Measurements from ENCODE around the gene AMH.

DNA sequence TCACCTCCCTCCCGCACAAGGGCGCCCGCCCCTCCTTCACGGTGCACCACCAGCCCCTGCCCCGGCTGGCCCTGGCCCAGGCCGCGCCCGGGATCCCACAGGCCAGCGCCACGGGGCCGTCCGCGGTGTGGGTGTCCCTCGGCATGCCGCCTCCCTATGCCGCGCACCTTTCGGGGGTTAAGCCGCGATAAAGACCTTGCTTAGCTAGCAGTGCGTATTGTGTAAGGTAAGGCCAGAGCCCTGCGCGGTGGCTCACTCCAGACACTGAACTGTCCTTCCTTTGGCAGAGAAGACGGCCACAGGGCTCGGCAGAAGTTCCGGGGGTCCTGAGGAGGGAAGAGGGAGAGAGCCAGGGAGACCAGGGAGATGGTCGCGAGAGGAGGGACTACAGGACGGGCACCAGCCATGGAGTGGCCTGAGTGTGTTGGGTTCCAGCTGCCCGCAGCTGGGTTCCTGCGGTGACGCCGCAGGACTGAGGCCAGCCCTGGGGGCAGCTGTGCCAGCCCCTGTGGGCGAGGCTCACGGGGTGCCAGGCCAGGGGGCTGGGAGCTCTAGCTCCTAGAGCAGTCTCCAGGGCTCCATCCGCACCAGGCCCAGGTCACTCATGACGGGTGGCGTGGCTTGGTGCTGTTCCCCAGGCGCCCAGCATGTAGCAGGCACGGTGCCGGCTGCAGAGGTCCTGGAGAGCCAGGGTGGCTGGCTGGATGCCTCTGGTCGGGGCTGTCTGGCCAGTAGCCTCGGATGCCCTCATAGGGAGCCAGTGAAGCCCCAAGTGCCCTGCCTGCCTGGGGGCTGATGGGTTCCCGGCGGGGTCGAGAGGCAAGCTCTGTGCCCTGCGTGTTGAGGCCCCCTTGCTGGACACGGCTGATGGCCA, 20.7 kb upstream of the AMH start:
- TF ChIP-seq CTCF (IDR thresholded peaks at IDR 0.05) (no peak), POLR2AphosphoS5 (IDR thresholded peaks at IDR 0.05) (no peak)
